Lower leg skin (tissue), 3 donors: Measurements from ENCODE around the gene PTPRB.

Source experiments
- POLR2A ChIP-seq, 2 donors: fragments of 450-650 bp; IDR thresholded peaks; one replicate each; pipeline ENCODE4 v1.6.1; 2016 to 2017; ENCODE audit warnings: antibody characterized with exemption in 2 of 2, mild to moderate bottlenecking in 1 of 2, moderate library complexity in 1 of 2
- TF ChIP-seq, protein P1 (sequence below), 3 donors: fragments of 450-650 bp; IDR thresholded peaks; one replicate each; pipeline ENCODE4 v1.5.1; 2016; ENCODE audit warnings: antibody characterized with exemption in 3 of 3, mild to moderate bottlenecking in 3 of 3, moderate library complexity in 2 of 3

DNA sequence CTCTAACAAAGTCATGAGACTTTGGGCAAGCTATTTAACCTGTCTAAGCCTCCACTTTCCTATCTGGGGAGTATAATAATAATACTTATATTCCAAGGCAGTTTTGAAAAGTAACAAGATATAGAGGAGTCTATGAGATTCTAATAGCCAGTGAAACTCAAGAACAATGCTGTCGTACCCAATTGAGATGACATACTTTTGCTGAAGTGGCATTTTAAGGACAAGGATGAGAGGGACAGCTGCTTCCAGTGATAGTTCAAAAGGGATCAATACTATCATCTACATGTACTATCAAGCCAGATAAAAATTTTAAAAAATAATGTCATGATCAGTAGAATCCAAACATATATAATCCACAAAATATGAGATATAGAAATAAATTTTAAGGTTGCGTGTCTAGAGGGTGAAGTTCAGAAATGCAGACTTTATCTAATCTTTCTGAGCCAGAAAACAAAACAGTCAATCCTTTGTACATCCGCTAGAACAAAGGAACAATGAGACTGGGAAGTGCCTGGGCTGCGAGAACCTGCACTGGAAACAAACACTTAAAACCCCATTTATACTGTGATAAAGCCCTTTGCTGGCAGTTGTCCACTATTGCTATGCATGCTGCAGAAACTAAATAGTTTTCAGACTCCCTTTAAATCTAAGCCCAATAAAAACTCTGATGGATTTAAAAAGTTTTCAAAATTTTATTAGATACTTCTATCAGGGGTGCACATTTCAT lies 38.6 kb downstream of the PTPRB start:
- TF ChIP-seq POLR2A (IDR thresholded peaks at IDR 0.05), result no peak
- TF ChIP-seq, protein P1, sequence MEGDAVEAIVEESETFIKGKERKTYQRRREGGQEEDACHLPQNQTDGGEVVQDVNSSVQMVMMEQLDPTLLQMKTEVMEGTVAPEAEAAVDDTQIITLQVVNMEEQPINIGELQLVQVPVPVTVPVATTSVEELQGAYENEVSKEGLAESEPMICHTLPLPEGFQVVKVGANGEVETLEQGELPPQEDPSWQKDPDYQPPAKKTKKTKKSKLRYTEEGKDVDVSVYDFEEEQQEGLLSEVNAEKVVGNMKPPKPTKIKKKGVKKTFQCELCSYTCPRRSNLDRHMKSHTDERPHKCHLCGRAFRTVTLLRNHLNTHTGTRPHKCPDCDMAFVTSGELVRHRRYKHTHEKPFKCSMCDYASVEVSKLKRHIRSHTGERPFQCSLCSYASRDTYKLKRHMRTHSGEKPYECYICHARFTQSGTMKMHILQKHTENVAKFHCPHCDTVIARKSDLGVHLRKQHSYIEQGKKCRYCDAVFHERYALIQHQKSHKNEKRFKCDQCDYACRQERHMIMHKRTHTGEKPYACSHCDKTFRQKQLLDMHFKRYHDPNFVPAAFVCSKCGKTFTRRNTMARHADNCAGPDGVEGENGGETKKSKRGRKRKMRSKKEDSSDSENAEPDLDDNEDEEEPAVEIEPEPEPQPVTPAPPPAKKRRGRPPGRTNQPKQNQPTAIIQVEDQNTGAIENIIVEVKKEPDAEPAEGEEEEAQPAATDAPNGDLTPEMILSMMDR (IDR thresholded peaks at IDR 0.05), result no peak
